Activated naive CD8-positive, alpha-beta T cell treated with anti-CD3 and anti-CD28 coated beads, Interleukin-2, amount 50 U/mL, for 24 hours (primary cell): Measurements from ENCODE around the gene LRRC37A3.
"Not testable (repeated sequence)": the region's sequence is repeated elsewhere in the genome, so short reads cannot be mapped to it uniquely, and the experiment has no call there.

Source experiments
- ATAC-seq: fragments of 150-1000 bp; cut with Tn5 transposase; one replicate; pipeline ENCODE4 v1.10.0; 2021
- DNase-seq: peaks from one replicate; pipeline ENCODE4 v3.0.0; 2021
- H3K27ac Mint-ChIP-seq: one replicate; pipeline ENCODE4 v1.8.0; 2021; ENCODE audit warnings: mild to moderate bottlenecking, mixed read lengths
- H3K27me3 Mint-ChIP-seq: one replicate; pipeline ENCODE4 v1.8.0; 2021; ENCODE audit warnings: mixed read lengths
- H3K36me3 Mint-ChIP-seq: one replicate; pipeline ENCODE4 v1.8.0; 2021; ENCODE audit warnings: low read depth, mixed read lengths
- H3K4me1 Mint-ChIP-seq: one replicate; pipeline ENCODE4 v1.8.0; 2021; ENCODE audit warnings: mixed read lengths
- H3K4me3 Mint-ChIP-seq: one replicate; pipeline ENCODE4 v1.8.0; 2021; ENCODE audit warnings: mild to moderate bottlenecking, moderate library complexity, mixed read lengths
- H3K9me3 Mint-ChIP-seq: one replicate; pipeline ENCODE4 v1.8.0; 2021; ENCODE audit warnings: mixed read lengths

Gene LRRC37A3

DNA sequence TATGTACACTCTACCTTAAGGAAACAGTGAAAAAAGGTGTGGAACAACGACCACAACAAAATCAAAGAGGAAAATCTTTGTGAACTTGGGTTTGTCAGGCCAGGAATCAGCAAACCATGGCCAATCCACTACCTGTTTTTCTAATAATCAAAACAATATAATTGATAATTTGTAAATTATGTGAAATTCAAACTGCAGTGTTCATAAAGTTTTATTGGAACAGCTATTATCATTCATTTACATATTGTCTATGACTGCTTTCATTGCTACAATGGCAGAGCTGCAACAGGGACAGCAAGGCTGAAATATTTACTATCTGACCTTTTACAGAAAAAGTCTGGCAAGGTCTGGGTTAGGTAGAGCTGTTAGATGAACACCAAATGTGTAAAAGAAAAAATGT lies 4.0 kb downstream of the LRRC37A3 start:
- not testable (repeated sequence) for H3K36me3 Mint-ChIP-seq, H3K27ac Mint-ChIP-seq, DNase-seq, H3K27me3 Mint-ChIP-seq, H3K9me3 Mint-ChIP-seq, ATAC-seq, H3K4me3 Mint-ChIP-seq
- peaks cover 11% of the 10 kb centered on the region for H3K4me1 Mint-ChIP-seq

DNA sequence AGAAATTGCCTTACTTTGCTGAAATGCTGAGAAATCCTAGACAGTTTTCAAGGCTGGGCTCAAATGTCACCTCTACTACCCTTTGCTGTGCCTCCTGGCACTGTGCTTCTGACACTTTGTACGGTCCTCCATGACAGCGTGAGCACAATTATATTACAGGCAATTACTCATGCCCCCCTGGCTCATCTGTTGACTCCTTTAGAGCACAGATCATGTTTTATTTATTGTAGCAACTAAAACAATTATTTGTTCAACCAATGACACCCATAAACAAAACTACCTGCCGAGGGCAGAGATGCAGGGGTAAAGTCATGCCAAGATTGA lies 9.1 kb downstream of the LRRC37A3 start:
- not testable (repeated sequence) for DNase-seq, H3K27me3 Mint-ChIP-seq, H3K9me3 Mint-ChIP-seq, H3K27ac Mint-ChIP-seq, H3K36me3 Mint-ChIP-seq, H3K4me1 Mint-ChIP-seq, H3K4me3 Mint-ChIP-seq, ATAC-seq

DNA sequence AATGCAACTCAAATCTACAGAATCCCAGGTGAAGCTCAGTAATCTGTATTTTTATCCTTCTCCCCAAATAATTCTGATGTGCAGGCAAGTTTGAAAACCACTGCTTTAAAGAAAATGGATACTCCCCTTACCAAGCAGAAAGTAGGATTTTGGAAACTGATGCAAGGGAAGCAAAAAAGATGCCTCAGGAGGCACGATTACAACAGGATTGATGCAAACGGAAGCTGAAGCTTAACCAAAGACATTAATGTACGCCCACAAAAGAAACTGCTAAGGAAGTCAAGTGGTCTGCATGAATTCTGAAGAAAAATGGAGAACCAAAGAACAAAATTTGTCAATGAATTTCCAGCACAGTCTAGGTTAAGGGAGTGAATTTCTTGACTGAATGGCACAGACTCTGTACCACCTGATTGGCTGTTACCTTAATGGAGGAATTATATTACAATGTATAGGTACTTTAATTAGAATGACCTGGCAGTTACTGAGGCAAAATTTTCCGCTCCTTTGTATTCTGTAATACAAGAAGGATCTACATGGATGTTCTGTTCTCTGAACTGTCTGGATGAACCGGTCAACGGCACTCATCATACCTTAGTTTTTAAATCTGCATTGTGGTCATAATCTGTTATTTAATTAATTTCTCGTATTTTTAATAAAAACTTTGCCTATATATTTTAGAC lies 9.6 kb downstream of the LRRC37A3 start:
- not testable (repeated sequence) for H3K4me1 Mint-ChIP-seq, H3K9me3 Mint-ChIP-seq, ATAC-seq, H3K27me3 Mint-ChIP-seq, H3K4me3 Mint-ChIP-seq, H3K36me3 Mint-ChIP-seq, DNase-seq
- H3K27ac Mint-ChIP-seq = peak overlapping the region; percentile 78

DNA sequence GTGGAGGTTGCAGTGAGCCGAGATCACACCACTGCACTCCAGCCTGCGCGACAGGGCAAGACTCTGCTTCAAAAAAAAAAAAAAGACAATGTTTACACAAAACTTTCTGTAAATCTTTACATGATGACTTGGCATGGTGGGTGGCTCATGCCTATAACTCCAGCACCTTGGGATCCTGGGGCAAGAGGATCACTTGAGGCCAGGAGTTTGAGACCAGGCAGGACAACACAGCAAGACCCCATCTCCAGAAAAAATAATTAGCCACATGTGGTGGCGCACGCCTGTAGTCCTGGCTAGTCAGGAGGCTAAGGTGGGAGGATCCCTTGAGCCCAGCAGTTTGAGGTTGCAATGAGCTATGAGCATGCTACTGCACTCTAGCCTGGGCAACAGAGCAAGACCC lies 15.2 kb downstream of the LRRC37A3 start:
- ATAC-seq, DNase-seq, H3K27ac Mint-ChIP-seq, H3K27me3 Mint-ChIP-seq, H3K36me3 Mint-ChIP-seq, H3K4me3 Mint-ChIP-seq, H3K4me1 Mint-ChIP-seq, H3K9me3 Mint-ChIP-seq: not testable (repeated sequence)

DNA sequence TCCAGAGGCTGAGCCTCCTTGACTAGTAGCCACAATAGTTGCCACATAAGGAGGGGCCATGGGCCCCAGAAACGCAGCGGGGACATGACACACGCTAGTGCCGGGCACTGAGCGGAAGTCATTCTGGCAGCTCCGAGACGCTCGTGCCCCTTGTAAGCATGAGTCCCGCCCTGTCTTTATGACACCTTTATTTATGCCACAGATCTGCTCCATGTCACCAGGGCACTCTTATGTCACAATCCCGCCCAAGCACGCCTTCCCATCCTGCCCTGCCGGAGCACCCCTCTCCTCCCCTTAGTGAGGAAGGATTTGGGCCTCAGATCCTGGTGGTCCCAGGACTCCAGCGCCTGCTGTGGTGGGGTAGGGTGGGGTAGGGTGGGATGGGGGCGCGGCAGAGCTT lies 22.1 kb downstream of the LRRC37A3 start:
- DNase-seq, ATAC-seq, H3K4me3 Mint-ChIP-seq: not testable (repeated sequence)

DNA sequence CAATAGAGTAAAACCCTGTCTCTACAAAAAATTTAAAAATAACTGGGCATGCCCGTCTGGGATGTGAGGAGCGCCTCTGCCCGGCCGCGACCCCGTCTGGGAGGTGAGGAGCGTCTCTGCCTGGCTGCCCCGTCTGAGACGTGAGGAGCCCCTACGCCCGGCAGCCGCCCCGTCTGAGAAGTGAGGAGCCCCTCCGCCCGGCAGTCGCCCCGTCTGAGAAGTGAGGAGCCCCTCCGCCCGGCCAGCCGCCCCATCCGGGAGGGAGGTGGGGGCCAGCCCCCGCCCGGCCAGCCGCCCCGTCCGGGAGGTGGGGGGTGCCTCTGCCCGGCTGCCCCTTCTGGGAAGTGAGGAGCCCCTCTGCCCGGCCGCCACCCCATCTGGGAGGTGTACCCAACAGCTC lies 45.1 kb downstream of the LRRC37A3 start:
- H3K4me3 Mint-ChIP-seq, H3K9me3 Mint-ChIP-seq, H3K4me1 Mint-ChIP-seq, ATAC-seq, H3K27me3 Mint-ChIP-seq, DNase-seq, H3K36me3 Mint-ChIP-seq, H3K27ac Mint-ChIP-seq: not testable (repeated sequence)

More for the DNA sequence above, 22.1 kb downstream of the LRRC37A3 start:
- not testable (repeated sequence) for H3K4me1 Mint-ChIP-seq, H3K9me3 Mint-ChIP-seq, H3K27me3 Mint-ChIP-seq, H3K27ac Mint-ChIP-seq, H3K36me3 Mint-ChIP-seq

DNA sequence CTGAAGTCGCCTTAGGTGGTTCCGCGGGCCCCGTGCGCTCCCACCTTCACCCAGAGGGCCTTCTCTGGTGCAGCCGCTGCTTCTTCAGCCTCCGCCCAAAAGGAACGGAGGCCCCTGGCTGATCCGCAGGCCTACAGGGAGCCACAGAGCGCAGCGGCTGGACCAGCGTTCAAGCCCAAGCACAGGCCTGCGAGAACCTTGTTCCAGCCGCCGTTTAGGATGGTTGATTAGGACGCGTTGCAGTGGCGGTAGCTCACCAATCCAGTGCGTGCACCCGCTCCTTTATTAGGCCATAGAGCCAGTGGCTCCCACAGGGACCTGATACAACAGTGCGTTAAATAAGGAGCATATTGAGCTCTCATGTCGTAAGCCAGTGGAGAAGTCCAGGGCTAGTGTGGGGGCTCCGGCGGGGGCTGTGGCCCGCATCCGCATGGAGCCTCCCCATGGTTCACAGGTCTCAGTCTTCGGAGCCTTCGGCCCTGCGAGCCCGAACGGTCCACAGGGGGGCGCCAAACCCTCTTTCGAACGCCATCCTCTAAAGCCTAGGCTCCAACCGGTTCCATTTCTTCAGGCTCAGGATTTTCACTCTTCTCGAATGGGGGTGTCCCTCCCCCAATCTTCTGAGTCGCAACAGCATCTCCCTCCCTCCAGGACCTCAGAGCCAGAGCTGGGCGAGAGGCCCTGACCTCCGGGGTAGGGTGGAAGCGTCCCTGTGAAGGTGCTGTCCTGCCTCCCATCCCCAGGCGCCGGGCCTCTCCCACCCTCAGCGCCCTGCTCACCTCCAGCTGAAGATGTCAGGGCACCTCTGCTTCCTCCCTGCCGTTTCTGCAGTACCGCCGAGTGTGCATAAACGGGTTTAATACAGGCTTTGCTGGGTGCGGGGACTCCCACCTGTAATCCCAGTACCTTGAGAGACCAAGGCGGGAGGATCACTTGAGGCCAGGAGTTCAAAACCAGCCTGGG lies 71.5 kb downstream of the LRRC37A3 start:
- not testable (repeated sequence) for H3K36me3 Mint-ChIP-seq, H3K27ac Mint-ChIP-seq, H3K27me3 Mint-ChIP-seq, H3K4me3 Mint-ChIP-seq, H3K4me1 Mint-ChIP-seq, H3K9me3 Mint-ChIP-seq
- DNase-seq (peak; percentile 85), ATAC-seq (peak; percentile 80)

DNA sequence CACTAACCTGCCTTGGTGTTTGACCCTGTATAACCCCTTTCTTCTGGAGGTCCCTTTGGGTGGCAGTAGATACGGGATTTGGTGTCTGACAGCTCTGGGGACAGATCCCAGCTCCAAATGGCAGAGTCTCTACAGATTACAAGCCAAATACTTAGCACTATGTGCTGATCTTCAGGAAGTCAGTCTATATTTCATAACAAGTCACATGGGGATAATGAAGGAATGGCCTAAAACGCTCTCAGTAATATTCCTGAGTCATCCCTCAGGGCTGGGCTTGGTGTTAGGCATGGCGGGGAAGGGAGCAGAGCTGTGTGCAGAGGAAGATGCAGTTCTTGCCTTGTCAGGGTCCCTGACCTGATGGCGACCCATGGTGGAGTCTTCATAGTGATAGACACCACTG lies 72.4 kb downstream of the LRRC37A3 start:
- not testable (repeated sequence) for DNase-seq, H3K4me1 Mint-ChIP-seq, H3K27me3 Mint-ChIP-seq, ATAC-seq, H3K9me3 Mint-ChIP-seq, H3K27ac Mint-ChIP-seq, H3K36me3 Mint-ChIP-seq, H3K4me3 Mint-ChIP-seq

DNA sequence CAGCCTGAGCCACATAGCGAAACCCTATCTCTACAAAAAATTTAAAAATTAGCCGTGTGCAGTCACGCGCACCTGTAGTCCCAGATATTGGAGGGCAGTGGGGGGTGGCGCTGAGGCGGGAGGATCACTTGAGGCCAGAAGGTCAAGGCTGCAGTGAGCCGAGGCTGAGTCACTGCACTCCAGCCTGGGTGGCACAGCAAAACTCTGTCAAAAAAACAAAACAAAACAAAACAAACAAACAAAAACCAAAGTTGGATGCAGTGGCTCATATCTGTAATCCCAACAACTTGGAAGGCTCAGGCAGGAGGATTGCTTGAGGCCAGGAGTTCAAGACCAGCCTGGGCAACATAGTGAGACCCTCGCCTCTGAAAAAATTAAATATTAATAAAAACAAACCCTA lies 75.4 kb downstream of the LRRC37A3 start:
- DNase-seq, H3K4me1 Mint-ChIP-seq, H3K27ac Mint-ChIP-seq, H3K36me3 Mint-ChIP-seq, H3K9me3 Mint-ChIP-seq, ATAC-seq, H3K4me3 Mint-ChIP-seq, H3K27me3 Mint-ChIP-seq: not testable (repeated sequence)

DNA sequence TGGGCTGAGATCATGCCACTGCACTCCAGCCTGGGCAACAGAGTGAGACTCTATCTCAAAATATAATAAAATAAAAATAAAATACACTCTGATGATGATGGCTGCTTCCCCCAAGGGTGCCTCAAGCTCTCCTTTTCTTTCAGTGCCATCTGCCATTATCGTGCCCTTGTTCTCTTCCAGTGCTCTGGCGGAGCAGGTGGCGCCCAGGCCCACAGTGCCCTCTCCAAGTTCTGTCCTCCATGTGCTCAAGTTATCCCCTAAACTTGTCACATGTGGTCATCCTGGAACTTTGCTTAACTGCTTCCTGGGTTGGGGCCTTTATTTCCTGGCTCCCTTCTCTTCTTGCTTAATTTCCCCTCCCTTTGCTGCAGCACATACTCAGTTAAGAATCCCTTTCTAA lies 76.4 kb downstream of the LRRC37A3 start:
- H3K9me3 Mint-ChIP-seq = not testable (repeated sequence)

DNA sequence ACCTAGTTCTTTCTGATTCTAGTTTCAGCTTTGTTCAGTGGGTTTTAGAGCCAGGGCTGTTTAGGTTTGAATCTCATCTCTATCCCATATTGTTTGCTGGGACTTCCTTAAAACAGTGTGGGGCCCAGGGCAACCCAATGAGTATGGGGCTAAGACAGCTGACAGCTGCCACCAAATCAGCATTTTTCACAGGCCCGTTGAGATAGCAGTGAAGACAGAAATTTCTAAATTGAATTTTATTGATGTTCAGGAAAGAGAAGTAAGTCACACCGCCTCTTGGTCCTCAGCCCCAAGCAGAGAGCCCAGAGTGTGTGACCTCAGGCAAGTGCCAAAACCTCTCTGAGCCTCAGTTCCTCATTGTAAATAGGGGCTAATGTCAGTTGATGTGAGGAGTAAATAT lies 78.3 kb downstream of the LRRC37A3 start:
- not testable (repeated sequence) for H3K27ac Mint-ChIP-seq, H3K36me3 Mint-ChIP-seq, H3K27me3 Mint-ChIP-seq, ATAC-seq, H3K9me3 Mint-ChIP-seq, H3K4me3 Mint-ChIP-seq, H3K4me1 Mint-ChIP-seq, DNase-seq

More for the DNA sequence above, 76.4 kb downstream of the LRRC37A3 start:
- not testable (repeated sequence) for H3K36me3 Mint-ChIP-seq, H3K4me3 Mint-ChIP-seq, H3K27me3 Mint-ChIP-seq, DNase-seq, H3K4me1 Mint-ChIP-seq, ATAC-seq, H3K27ac Mint-ChIP-seq

DNA sequence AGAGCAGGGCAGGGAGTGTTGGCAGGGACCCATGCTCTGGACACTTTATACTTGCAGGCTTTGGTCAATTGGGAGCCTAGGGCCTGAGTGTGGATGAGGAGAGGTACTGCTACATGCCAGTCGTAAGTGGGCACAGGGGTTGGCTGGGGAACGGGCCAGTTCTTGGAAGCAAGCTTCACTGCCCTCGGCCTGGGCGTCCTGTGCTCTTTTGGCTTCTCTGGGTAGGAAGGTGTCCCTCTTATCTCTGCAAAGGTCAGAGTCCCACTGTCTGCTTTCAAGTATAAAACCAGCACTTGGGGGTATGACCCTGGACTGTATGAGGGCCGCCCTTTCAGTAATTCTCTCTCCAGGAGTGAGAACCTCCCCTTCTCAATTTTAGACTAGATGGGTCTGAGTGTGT lies 80.8 kb downstream of the LRRC37A3 start:
- H3K27ac Mint-ChIP-seq, H3K36me3 Mint-ChIP-seq, ATAC-seq, DNase-seq, H3K4me3 Mint-ChIP-seq, H3K27me3 Mint-ChIP-seq, H3K9me3 Mint-ChIP-seq: not testable (repeated sequence)
- peaks cover 16% of the 10 kb centered on the region for H3K4me1 Mint-ChIP-seq

DNA sequence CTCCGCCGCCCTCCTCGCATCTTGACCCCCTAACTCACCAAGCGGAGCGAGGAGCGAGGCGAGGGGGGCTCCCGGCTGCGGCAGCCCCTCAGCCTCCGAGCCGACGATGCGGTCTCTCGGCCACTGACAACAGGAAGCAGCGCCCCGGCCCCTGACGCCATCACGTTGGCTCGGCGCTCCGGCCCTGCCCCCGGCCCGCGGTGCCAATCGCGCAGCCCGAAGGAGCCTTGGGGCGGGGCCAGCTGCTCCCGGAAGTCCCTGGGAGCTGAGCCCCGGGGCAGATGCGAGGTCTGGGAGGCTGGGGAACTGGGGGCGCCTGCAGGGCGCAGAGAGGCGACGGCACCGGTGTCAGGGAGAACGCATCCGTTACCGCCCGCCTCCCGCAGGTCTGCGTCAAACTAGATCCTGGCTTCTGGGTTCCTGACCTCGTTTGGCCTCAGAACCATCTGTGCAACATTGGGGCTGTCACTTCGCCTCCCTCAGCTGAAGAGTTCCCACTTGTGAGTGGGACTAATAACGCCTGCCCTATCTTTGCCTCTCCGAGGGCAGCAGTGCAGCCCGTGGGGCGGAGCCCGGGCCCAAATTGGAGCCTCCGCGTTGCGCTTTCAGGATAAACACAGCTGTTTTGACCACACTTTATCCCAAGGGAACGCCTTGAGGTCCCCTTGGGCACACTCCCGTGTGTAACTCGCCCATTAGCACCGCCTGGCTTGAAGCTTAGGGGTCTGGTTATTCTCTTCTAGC lies 82.1 kb downstream of the LRRC37A3 start:
- peak; percentile 89 for DNase-seq
- Mint-ChIP-seq H3K4me1 (peaks cover 16% of the 10 kb centered on the region), H3K27ac (peak overlapping the region; percentile 78), H3K4me3 (peak overlapping the region; percentile 91)
- not testable (repeated sequence) for H3K36me3 Mint-ChIP-seq, H3K9me3 Mint-ChIP-seq, H3K27me3 Mint-ChIP-seq
- ATAC-seq = peak; percentile 98

DNA sequence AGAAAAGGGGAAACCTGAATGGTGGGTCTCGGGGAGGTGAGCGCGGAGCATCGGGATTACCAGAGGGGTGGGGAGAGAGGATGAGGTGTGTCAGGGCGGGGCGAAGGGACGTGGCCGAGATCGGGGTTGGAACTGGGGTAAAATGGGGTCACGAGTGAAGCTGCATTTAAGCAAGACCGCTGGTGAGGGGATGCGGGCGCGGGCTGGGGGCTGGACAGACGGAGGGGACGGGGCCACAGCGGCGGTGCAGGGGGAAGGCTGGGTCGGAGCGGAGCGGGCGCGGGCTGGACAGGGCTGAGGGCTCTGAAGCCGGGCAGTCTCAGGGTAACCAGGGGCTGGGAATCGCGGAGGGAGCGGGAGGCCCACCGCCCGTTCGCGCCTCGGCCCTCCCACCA lies 82.7 kb downstream of the LRRC37A3 start:
- H3K27ac Mint-ChIP-seq = peak overlapping the region; percentile 78
- H3K27me3 Mint-ChIP-seq, H3K9me3 Mint-ChIP-seq, H3K36me3 Mint-ChIP-seq: not testable (repeated sequence)
- peaks cover 16% of the 10 kb centered on the region for H3K4me1 Mint-ChIP-seq
- peak overlapping the region; percentile 91 for H3K4me3 Mint-ChIP-seq
- ATAC-seq (peak; percentile 17), DNase-seq (peak; percentile 23)

DNA sequence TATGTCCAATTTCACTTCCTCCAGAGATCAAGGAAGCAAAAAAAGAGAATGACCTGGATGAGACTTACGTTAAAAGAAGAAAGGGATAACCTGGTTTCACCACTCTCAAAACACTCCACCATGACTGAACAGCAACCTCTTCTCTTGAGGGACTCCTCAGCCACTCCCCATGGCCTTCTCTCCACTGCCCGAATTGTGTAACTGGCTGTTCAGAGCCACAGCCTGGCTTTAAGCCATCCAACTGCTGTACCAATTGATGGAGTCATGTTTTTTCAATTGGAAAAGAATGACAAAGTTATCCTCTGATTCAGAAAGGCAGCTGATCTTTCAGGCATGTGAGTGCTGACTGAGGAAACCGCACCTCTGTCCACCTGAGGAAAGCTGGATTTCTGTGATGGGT lies 85.2 kb downstream of the LRRC37A3 start:
- H3K9me3 Mint-ChIP-seq, DNase-seq, H3K27me3 Mint-ChIP-seq, ATAC-seq, H3K36me3 Mint-ChIP-seq, H3K4me3 Mint-ChIP-seq, H3K27ac Mint-ChIP-seq: not testable (repeated sequence)
- H3K4me1 Mint-ChIP-seq = peaks cover 24% of the 10 kb centered on the region
